GM21717 (cell line): ENCODE data around the gene AMBRA1.
A peak's percentile ranks its signal among the peaks of the same experiment; 100 is the strongest.

Experiments
- ATAC-seq: cut with Tn5 transposase; IDR thresholded peaks from one replicate; pipeline ENCODE4 v1.9.1; 2021; ENCODE audit warnings: mild to moderate bottlenecking, moderate library complexity; ENCODE audit not compliant: unreplicated experiment

The AMBRA1 gene

GRCh38 chr11:46352063-46352841 lies 241.6 kb downstream of the AMBRA1 start:
- ATAC-seq, result no peak

GRCh38 chr11:46351606-46352005 lies 242.2 kb downstream of the AMBRA1 start:
- no peak for ATAC-seq

GRCh38 chr11:46351148-46351547 lies 242.7 kb downstream of the AMBRA1 start:
- ATAC-seq, result no peak

- ATAC-seq, result no peak
Measured at GRCh38 chr11:46350695-46351094, 243.1 kb downstream of the AMBRA1 start.

- ATAC-seq, result no peak
Measured at GRCh38 chr11:46348566-46349401, 245.0 kb downstream of the AMBRA1 start.

- no peak for ATAC-seq
Measured at GRCh38 chr11:46347637-46348311, 246.0 kb downstream of the AMBRA1 start.

- ATAC-seq, result peak; percentile 59
Measured at GRCh38 chr11:46346886-46347636, 246.8 kb downstream of the AMBRA1 start, which contains the start of gene DGKZ. Gene DGKZ, plus strand, starts transcription at chr11:46347463. Its CDS starts 197 bp downstream, at chr11:46347660.
